Fibroblast of peridontal ligament (primary cell): ENCODE measurements around the gene PAK2.
"Not testable (repeated sequence)": the region's sequence is repeated elsewhere in the genome, so short reads cannot be mapped to it uniquely, and the experiment has no call there.

Experiments used
- DNase-seq: peaks from one replicate; pipeline ENCODE4 v3.0.0-alpha.2; 2010; ENCODE audit errors: extremely low read depth

The PAK2 gene

DNA sequence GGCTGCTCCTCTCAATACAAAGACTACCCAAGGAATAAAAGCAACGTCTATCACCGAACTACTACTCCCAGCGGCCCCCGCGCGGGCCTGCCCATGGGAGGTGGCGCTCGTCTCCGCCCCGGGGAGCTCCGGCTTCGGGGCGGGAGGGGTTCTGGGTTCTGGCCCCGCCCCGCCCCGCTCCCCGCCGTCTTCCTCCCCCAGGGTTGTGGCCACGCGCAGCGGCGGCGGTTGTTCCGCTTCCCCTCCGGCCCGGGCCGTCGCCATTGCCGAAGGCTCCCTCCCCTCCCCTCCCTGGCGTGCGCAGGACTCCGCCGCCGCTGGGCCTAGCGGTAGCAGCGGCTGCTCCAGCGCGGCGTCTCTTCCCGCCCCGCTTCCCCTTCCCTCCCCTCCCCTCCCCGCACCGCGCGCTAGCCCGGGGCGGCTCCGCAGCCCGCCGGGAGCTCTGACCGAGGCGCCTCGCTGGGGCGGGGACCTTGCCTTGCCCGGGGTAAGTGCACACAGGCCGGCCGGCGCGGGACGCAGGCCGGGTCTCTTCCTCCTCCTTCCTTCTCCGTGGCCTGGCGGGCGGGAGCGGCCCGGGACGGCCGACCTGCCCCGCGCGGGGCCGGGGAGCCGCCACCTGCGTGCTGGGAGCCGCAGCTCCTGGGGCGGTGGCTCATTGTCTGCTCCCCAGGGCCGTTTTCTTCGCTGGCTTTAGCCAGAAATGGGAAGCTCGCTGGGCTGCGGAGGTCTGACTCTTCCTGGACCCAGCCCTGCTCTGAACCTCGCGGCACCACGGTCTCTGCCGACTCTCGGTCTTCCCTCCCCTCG, at the start of gene PAK2:
Gene PAK2, plus strand, starts transcription at position 187 of the 810 bp plus-strand sequence. CDS start 42,790 bp downstream, outside the sequence.
- peak; percentile 72 for DNase-seq

DNA sequence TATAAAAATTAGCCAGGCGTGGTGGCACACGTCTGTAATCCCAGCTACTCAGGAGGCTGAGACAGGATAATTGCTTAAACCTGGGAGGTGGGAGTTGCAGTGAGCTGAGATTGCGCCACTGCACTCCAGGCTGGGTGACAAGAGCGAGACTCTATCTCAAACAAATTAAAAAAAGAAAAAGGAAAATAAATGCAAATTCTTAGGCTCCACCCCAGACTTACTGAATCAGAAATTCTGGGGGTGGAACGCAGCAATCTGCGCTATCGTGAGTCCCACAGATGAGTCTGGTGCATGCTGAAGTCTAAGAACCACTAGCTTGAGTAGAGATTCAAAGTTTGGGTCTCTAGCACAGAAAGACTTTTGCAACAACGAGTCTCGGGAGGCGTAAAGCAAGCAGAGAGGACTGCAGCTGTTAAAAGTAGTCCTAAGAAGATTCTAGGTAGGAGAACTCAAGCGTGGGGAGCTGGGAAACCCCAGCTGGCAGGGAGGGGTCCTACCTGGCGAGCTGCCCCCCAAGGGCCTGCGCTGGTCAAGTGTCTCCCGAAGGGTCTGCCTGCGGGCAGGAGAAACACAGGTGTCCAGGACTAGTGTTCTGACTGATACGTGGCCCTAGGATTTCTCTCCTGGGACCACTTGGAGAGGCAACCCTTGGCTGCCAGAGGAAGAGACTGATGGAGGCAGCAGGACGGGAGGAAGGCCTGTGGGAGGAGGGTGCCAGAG, 49.6 kb upstream of the PAK2 start:
- DNase-seq, result no peak

DNA sequence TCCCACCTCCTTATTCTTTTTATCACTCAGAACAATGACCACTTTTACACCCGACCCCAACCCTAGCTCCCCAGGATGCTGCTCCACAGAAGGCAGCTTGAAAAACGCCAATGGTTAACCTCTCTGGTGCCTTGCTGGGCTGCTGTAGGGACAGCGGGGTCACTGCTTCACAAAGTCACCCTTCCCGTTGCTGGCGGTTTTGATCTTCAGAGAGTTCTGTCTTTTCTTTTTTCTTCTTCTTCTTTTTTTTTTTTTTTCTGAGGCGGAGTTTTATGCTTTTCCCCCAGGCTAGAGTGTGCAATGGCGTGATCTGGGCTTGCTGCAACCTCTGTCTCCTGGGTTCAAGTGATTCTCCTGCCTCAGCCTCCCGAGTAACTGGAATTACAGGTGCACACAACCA, 48.3 kb upstream of the PAK2 start:
- DNase-seq, result no peak

DNA sequence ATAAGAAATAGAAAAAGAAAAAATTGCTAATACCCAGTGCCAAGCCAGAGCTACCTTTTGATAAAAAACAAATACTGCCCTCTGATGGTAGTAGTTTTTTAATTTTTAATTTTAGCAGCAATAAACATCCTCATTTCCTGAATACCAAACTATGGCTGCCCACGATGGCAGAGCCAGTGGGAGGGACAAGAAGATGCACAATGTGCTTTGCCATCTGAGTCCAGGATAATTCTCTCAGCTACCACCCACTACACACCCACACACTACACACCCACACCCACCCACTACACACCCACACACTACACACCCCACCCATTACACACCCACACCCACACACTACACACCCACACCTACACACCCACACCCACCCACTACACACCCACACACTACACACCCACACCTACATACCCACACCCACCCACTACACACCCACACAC, 45.4 kb upstream of the PAK2 start:
- peak; percentile 31 for DNase-seq

DNA sequence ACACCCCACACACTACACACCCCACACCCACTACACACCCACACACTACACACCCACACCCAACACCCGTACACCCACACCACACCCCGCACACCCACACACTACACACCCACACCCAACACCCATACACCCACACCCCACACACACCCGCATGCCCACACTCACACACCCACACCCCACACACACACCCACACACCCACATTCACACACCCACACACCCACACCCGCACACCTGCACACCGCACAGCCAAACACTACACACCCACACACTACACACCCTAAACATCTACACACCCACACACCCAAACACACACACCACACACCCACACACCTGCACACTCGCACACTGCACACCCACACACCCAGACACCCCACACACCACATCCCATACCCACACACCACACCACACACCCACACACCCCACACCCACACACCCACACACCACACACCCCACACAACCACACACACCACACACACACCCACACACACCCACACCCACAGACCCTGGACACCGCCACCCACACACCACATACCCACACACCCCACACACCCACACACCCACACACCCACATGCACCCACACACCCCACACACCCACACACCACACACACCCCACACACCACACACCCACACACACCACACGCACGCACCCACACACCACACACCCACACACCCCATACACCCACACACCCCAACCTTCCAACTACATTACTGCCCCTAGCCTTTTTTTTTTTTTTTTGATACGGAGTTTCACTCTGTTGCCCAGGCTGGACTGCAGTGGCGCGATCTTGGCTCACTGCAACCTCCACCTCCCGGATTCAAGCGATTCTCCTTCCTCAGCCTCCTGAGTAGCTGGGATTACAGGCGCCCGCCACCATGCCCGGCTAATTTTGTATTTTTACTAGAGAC, 44.5 kb upstream of the PAK2 start:
- DNase-seq, result no peak

DNA sequence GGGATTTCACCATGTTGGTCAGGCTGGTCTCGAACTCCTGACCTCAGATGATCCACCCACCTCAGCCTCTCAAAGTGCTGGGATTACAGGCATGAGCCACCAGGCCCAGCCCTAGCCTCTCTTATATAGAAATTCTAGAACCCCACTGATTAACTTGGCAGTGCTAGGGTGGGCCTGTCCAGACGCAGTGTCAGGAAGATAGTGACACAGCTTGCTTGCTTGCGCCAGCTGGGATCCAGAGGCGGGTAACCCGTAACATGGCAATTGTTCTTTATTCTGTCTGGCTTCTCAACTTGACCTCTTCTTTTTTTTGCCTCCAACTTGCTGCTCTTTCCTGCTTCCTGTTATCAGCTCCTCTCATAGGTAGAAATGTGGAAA, 43.8 kb upstream of the PAK2 start:
- no peak for DNase-seq

DNA sequence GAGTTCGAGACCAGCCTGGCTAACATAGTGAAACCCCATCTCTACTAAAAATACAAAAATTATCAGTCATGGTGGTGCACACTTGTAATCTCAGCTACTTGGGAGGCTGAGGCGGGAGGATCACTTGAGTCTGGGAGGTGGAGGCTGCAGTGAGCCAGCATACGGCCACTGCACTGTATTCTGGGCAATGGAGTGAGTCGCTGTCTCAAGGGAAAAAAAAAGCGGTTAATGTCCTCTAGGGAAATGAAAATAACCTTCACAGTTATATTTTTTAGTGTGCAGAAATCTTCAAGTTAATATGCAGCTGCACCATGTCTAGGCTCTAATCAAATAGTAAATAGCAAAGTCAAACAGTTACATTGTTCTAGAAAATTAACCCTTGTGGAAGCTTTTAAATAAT, 42.4 kb upstream of the PAK2 start:
- no peak for DNase-seq

DNA sequence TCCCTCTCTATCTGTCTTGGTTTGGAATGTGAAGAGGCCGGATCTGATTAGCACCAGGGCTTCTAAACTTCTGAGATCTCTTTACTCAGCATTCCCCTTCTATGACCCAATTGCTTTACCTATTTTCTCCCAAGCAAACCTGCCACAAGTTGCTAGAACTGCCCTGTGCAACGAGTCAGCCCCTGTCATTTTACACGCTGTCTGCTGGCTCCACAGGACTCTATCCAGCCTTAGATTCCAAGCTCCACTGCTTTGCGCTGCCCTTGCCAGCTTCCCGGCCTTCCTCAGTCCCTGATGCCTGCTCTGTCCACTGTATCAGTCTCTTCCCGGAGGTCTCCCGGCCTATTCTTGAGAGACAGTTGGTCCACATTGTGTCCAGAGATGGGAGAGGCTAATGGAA, 39.9 kb upstream of the PAK2 start:
- no peak for DNase-seq

DNA sequence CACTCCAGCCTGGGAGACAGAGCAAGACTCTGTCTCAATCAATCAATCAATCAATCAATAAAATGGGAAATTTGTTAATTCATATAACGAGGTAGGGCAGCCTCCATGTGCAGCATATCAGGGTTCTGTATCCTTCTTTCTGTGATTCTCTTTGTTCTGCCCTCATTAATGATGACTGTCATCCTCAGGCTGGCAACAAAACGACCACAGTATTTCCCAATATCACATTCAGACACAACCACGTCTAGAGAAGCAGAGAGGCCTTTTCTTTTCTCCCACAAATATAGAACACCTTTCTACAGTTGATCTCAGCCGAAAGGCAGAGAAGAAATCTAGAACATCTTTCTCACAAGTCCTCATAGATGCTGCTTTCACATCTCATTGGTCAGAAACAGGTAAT, 38.9 kb upstream of the PAK2 start:
- DNase-seq, result no peak

DNA sequence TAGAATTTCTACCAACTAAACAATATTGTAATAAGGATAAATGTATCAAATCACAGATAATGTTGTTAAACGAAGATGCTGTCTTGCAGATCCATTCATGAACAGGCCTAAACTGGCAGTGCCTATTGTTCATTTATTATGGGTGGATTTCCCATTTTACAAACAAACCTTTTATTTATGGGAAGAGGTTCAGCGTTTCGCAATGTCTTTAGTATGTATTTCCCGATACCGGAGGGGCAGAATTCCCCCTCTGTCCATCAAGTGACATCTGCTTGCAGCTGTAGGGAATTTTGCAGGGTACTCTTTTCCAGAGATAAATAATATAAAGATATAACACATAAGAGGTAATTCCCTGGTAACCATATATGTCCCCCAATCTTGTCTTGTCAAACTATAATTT, 33.3 kb upstream of the PAK2 start:
- no peak for DNase-seq

DNA sequence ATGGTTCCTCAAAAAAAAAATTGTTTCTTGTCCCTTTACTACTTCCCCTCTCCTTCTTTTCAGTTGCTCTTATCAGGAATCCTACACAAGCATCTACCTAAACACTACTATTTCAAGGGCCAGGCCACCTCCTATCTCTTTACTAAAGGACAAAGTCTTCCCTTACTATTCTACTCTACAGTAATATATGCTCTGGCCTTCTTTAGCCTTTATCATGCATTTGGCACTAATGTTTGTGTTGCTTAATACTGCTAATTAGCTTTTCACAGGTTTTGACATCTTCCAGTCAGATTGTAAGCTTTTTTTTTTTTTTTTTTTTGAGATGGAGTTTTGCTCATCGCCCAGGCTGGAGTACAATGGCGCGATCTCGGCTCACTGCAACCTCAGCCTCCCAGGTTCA, 32.9 kb upstream of the PAK2 start:
- DNase-seq, result no peak

DNA sequence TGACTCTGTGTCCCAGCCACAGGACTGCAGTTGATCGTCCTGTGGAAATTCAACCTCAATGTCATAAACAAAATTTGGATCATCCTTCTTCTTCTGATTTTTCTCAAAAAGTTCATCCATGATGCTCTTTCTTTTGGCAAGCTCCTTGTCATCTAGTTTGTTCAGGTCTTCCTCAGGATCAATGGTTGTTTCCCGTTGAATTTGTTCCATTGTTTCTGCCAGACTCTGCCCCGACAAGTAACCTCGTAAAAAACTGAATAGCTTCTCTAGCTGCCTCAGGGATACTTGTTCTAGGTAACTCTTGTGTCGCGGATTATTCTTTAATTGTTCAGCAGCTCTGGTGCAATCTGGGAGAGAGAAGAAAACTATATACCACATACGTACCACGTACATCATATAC, 32.1 kb upstream of the PAK2 start:
- no peak for DNase-seq

DNA sequence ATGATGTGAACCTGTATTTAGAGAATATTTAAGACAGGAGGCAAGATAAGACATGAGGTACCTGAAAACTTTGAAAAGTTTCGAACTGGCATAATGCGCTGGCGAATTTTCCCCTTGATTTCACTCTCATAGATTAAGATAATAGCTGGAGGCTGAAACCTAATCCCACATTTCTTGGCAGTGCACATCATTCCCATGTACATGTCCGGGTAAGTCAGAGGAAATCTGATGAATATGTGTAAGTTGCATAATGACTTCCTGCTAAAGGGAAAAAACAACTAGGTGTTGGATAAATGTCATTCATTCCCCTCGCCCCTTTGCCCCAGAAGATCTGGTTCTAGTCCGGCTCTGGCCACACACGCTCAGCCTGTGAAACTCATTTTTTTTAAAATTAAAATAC, 31.2 kb upstream of the PAK2 start:
- no peak for DNase-seq

DNA sequence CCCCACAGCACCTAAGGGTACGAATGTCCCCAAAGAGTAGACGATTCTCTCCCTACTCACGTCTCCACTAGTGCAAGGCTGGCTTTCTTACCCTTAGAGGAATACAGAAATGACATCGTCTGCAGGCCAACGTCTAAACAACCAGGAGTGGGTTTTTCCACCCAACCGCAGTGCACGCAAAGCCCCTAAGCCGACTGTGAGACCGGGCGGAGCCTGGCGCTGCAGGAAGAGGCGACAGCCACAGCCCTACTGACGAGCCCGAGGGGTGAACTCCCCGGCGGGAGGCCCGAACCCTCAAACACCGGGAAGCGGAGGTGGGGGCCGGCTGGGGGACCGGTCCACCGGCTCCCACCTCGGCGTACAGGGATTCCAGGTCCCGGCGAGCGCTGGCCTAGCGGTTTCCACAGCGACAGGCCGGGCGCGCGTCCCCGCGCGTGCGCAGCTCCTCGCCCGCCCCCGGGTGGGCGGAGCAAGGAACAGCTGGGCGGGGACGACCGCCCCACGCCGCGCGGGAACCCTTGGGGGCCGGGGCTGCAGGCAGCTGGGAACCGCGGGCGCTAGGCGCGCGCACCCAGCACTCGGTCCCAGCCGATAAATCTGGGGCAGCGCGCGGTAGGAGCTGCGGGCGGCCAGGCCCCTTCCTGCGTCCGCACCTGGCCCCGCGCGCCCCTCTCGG, 27.7 kb upstream of the PAK2 start, which contains the start of the genes CEP19 and PIGX:
Gene CEP19, minus strand, starts transcription at position 413 of the 676 bp plus-strand sequence. CDS start 3,593 bp downstream, outside the sequence.
Gene PIGX, plus strand, starts transcription at position 540 of the 676 bp plus-strand sequence.
- DNase-seq, result peak; percentile 74

DNA sequence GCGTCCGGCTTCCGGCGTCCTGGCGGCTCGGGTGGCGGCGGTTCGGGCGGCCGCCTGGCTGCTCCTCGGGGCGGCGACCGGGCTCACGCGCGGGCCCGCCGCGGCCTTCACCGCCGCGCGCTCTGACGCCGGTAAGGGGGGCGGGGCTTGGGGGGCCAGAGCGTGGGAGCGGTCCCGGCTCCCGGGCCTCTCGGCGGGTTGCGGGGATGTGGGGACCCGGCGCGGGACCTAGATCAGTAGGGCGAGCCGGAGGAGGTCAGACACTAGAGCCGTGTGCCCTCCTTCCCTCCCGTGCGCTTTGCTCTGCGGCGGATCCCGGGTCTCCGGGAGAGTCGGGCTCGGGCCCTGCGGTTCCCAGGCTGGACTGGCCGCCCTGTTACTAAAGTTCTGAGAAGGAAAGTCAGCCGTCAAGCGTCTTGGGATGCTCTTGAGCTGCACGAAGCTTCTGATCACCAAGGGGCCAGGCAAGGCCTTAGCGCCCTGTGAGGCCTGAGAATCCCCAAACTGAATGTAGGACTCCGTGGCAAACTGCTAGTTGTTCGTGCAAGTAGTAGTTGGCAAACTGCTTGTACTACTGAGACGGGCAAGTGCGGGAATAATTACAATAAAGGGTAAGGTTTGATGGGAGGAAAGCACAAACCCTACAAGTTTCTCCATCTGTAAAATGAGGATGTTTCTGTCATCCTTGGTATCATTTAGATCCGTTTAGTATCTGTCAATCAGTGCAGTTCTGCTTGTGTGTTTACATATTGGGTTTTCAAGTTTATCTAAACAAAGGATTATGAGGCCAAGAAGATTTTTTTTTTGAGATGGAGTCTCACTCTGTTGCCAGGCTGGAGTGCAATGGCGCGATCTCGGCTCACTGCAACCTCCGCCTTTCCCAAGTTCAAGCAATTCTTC, 26.9 kb upstream of the PAK2 start:
- DNase-seq, result peak; percentile 61

DNA sequence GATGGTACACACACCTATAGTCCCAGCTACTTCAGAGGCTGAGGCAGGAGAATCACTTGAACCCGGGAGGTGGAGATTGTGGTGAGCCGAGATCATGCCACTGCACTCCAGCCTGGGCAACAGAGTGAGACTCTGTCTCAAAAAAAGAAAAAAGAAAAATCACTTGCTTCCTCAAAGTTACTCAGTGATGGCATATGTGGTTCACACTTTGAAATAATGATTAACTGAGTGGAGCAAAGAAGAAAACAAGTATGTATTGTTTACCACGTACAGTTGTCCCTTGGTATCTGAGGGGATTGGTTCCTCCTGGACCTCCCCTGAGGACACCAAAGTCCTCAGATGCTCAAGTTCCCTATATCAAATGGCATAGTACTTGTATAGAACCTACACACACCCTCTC, 22.5 kb upstream of the PAK2 start:
- not testable (repeated sequence) for DNase-seq

DNA sequence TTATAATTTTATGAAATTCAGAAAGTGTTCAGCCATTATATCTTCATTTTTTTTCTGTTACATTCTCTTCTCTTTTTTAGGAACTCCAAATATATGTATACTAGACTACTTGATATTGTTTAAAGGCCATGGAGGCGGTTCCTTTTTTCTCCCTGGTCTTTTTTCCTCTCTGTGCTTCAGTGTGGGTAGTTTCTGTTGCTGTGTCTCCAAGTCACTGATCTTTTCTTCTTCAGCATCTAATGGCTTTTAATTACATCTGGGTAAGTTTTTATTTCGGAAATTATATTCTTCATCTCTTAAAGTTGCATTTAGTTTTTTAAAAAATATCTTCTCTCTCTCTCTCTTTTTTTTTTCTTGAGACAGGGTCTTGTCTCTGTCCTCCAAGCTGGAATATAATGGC, 18.6 kb upstream of the PAK2 start:
- DNase-seq, result no peak

DNA sequence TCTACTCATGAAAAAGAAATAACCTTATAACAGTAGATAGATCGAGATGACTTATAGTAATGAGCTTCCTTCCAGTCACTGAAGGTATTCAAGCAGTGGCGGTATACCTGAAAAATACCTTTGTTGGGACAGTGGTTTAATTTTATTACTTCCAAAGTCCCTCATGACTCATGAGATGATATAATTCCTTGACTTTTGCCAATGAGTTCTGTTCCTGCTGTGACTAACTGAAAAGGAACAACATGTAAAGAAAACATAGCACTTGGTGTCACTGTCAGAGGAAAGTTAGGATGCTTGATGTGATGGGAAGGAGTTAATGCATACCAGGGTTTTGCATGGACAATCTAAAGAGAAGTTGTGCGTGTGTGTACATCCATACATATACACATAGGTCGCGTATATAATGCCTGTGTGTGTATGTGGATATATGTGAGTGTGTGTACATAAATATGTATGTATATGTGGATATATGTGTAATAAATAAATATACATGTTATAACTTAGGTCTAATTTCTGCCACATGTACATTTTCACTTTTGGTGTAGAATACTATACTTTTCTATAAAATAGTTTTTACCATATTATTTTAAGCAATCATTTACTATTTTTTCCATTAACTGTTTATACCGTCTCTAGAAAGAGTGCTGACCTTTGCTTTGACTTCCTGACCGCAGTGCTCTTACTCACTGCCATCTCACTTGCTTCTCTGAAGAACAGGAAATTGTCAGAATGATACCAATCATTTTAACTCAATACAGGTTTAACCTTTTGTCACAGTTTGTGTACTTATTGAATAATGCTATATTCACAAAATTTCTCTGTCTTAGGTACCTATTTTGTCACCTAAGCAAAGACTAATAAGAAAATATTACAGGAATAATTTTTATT, 12.6 kb upstream of the PAK2 start:
- DNase-seq, result peak; percentile 22

DNA sequence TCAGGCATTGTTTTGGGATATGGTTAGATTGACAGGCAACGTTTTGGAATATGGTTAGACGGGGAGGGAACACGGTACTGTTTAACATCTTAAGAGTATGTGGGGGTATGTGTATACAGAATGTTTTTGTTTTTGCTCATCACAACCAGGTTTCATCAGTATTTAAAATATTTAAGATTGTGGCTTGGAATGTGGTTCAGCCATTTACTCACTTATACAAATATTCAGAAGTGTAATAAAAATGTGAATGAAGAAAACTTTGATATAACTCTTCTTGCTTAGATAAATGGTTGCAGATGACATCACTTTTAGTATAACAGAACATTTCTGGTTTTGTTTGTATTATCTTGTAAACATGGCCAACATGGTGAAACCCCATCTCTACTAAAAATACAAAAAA, 3.9 kb upstream of the PAK2 start:
- peak; percentile 26 for DNase-seq
